ENCODE measurements around the gene PXDN.
"Not testable (repeated sequence)": the region's sequence is repeated elsewhere in the genome, so short reads cannot be mapped to it uniquely, and the experiment has no call there.

PXDN gene

GRCh38 chr2:1701556-1702185 lies 42.6 kb downstream of the PXDN start:
- Histone ChIP-seq H3K27me3 (ENCODE audit: insufficient read depth, low read length, poor library complexity) (peaks cover 4% of the 10 kb centered on the region), H3K4me3 (ENCODE audit: low read depth in 1 of 2, low read length in 2 of 2) (no peak overlapping the region), H3K36me3 (ENCODE audit: insufficient read depth, low read length) (no peaks in the 10 kb centered on the region), H4K20me1 (ENCODE audit: insufficient read depth, low read length) (no peaks in the 10 kb centered on the region), H3K9me3 (ENCODE audit: insufficient read depth, low read length, severe bottlenecking) (no peaks in the 10 kb centered on the region), H2AFZ (ENCODE audit: low read depth, low read length) (no peak overlapping the region), H3K4me2 (ENCODE audit: insufficient read depth, low read length) (no peak overlapping the region), H3K79me2 (ENCODE audit: insufficient read depth, low read length) (no peaks in the 10 kb centered on the region), H3K9ac (ENCODE audit: low read depth, low read length) (no peak overlapping the region), H3K27ac (ENCODE audit: low read length) (no peak overlapping the region), H3K4me1 (ENCODE audit: insufficient read depth, low read length) (no peaks in the 10 kb centered on the region)
- ATAC-seq (ENCODE audit: insufficient read depth, low read depth) (no peak), DNase-seq (no peak)
- TF ChIP-seq EZH2 (IDR thresholded peaks at IDR 0.05; ENCODE audit: borderline replicate concordance, low read depth, low read length, severe bottlenecking) = no peak
- TF ChIP-seq CTCF (IDR thresholded peaks at IDR 0.05; ENCODE audit: borderline replicate concordance, extremely low read depth, low read length, poor library complexity, severe bottlenecking) = no peak

- no peak overlapping the region for H3K9ac ChIP-seq (ENCODE audit: low read depth, low read length)
- no peak overlapping the region for H2AFZ ChIP-seq (ENCODE audit: low read depth, low read length)
- H3K27ac ChIP-seq (ENCODE audit: low read length) = no peak overlapping the region
- no peaks in the 10 kb centered on the region for H3K9me3 ChIP-seq (ENCODE audit: insufficient read depth, low read length, severe bottlenecking)
- DNase-seq (no peak), ATAC-seq (ENCODE audit: insufficient read depth, low read depth) (no peak)
- no peaks in the 10 kb centered on the region for H3K36me3 ChIP-seq (ENCODE audit: insufficient read depth, low read length)
- no peak for TF ChIP-seq CTCF (IDR thresholded peaks at IDR 0.05; ENCODE audit: borderline replicate concordance, extremely low read depth, low read length, poor library complexity, severe bottlenecking)
- TF ChIP-seq EZH2 (IDR thresholded peaks at IDR 0.05; ENCODE audit: borderline replicate concordance, low read depth, low read length, severe bottlenecking) = no peak
- H4K20me1 ChIP-seq (ENCODE audit: insufficient read depth, low read length) = no peaks in the 10 kb centered on the region
- no peak overlapping the region for H3K4me2 ChIP-seq (ENCODE audit: insufficient read depth, low read length)
- no peaks in the 10 kb centered on the region for H3K4me1 ChIP-seq (ENCODE audit: insufficient read depth, low read length)
- no peak overlapping the region for H3K4me3 ChIP-seq (ENCODE audit: low read depth in 1 of 2, low read length in 2 of 2)
- peaks cover 5% of the 10 kb centered on the region for H3K27me3 ChIP-seq (ENCODE audit: insufficient read depth, low read length, poor library complexity)
- no peaks in the 10 kb centered on the region for H3K79me2 ChIP-seq (ENCODE audit: insufficient read depth, low read length)
Observed at GRCh38 chr2:1701020-1701419, 43.3 kb downstream of the PXDN start.

GRCh38 chr2:1700427-1700826 lies 43.9 kb downstream of the PXDN start:
- H3K4me2 ChIP-seq (ENCODE audit: insufficient read depth, low read length); H4K20me1 ChIP-seq (ENCODE audit: insufficient read depth, low read length); H3K79me2 ChIP-seq (ENCODE audit: insufficient read depth, low read length): not testable (repeated sequence)

GRCh38 chr2:1698188-1698945 lies 45.9 kb downstream of the PXDN start:
- Histone ChIP-seq H3K4me2 (ENCODE audit: insufficient read depth, low read length) (no peak overlapping the region), H3K4me1 (ENCODE audit: insufficient read depth, low read length) (no peaks in the 10 kb centered on the region), H2AFZ (ENCODE audit: low read depth, low read length) (no peak overlapping the region), H3K36me3 (ENCODE audit: insufficient read depth, low read length) (no peaks in the 10 kb centered on the region), H3K9ac (ENCODE audit: low read depth, low read length) (no peak overlapping the region), H4K20me1 (ENCODE audit: insufficient read depth, low read length) (no peaks in the 10 kb centered on the region), H3K79me2 (ENCODE audit: insufficient read depth, low read length) (no peaks in the 10 kb centered on the region), H3K4me3 (ENCODE audit: low read depth in 1 of 2, low read length in 2 of 2) (no peak overlapping the region), H3K9me3 (ENCODE audit: insufficient read depth, low read length, severe bottlenecking) (no peaks in the 10 kb centered on the region), H3K27me3 (ENCODE audit: insufficient read depth, low read length, poor library complexity) (peaks cover 5% of the 10 kb centered on the region), H3K27ac (ENCODE audit: low read length) (no peak overlapping the region)
- ATAC-seq (ENCODE audit: insufficient read depth, low read depth) = no peak
- no peak for DNase-seq
- TF ChIP-seq CTCF (IDR thresholded peaks at IDR 0.05; ENCODE audit: borderline replicate concordance, extremely low read depth, low read length, poor library complexity, severe bottlenecking) (no peak), EZH2 (IDR thresholded peaks at IDR 0.05; ENCODE audit: borderline replicate concordance, low read depth, low read length, severe bottlenecking) (no peak)

More at GRCh38 chr2:1700427-1700826, 43.9 kb downstream of the PXDN start:
- not testable (repeated sequence) for H3K27me3 ChIP-seq (ENCODE audit: insufficient read depth, low read length, poor library complexity); H3K27ac ChIP-seq (ENCODE audit: low read length); ATAC-seq (ENCODE audit: insufficient read depth, low read depth); H3K4me1 ChIP-seq (ENCODE audit: insufficient read depth, low read length); H2AFZ ChIP-seq (ENCODE audit: low read depth, low read length); H3K9ac ChIP-seq (ENCODE audit: low read depth, low read length); H3K4me3 ChIP-seq (ENCODE audit: low read depth in 1 of 2, low read length in 2 of 2); H3K9me3 ChIP-seq (ENCODE audit: insufficient read depth, low read length, severe bottlenecking); DNase-seq; H3K36me3 ChIP-seq (ENCODE audit: insufficient read depth, low read length)
